Activated CD8-positive, alpha-beta T cell treated with anti-CD3 and anti-CD28 coated beads for 36 hours (primary cell): Measurements from ENCODE around the gene THRAP3. TPM values are rescaled to one million over a fixed set of nuclear protein-coding genes. Genes with fewer than 3 reads are reported as not detected.

ENCODE experiments used
- ATAC-seq: fragments of 200-7000 bp; cut with Tn5 transposase; one replicate; pipeline ENCODE4 v1.10.0; 2021; ENCODE audit warnings: mild to moderate bottlenecking, moderate library complexity
- CTCF ChIA-PET: fragments of 350-600 bp; sonication (Branson Sonifier 250); formaldehyde crosslinking; loops from one replicate; lab custom pipeline; 2021; ENCODE audit warnings: antibody characterized with exemption; lab: Charles Lee
- POLR2A ChIA-PET: fragments of 350-600 bp; sonication (Branson Sonifier 250); formaldehyde crosslinking; loops from one replicate; lab custom pipeline; 2021; ENCODE audit warnings: antibody characterized with exemption; lab: Charles Lee
- DNase-seq: peaks from one replicate; pipeline ENCODE4 v3.0.0-alpha.2; 2020
- H3K27ac Mint-ChIP-seq: one replicate; pipeline ENCODE4 v1.8.0; 2021; ENCODE audit warnings: mild to moderate bottlenecking, mixed read lengths
- H3K27me3 Mint-ChIP-seq: one replicate; pipeline ENCODE4 v1.8.0; 2021; ENCODE audit warnings: mixed read lengths
- H3K36me3 Mint-ChIP-seq: one replicate; pipeline ENCODE4 v1.8.0; 2021; ENCODE audit warnings: low read depth, mixed read lengths
- H3K4me1 Mint-ChIP-seq: one replicate; pipeline ENCODE4 v1.8.0; 2021; ENCODE audit warnings: low read depth, mixed read lengths
- H3K4me3 Mint-ChIP-seq: one replicate; pipeline ENCODE4 v1.8.0; 2021; ENCODE audit warnings: mild to moderate bottlenecking, moderate library complexity, mixed read lengths
- H3K9me3 Mint-ChIP-seq: one replicate; pipeline ENCODE4 v1.8.0; 2021; ENCODE audit warnings: mixed read lengths
- intact Hi-C: fragments of 100-400 bp; cut with micrococcal nuclease; formaldehyde crosslinking; loops from one replicate; pipeline ENCODE4 v1.10.0; 2022
- total RNA-seq, 2 experiments: library from RNA; stranded (reverse); gene quantifications; one replicate each; pipeline ENCODE4 v1.2.3, GENCODE V29; 2021
- TF ChIP-seq, protein P1 (sequence below): fragments of 200-600 bp; IDR thresholded peaks from one replicate; pipeline ENCODE4 v1.8.0; 2022; ENCODE audit warnings: antibody characterized with exemption, mild to moderate bottlenecking

THRAP3 gene
- total RNA-seq, 2 experiments from 2014 or later = 119 to 121 TPM

DNA sequence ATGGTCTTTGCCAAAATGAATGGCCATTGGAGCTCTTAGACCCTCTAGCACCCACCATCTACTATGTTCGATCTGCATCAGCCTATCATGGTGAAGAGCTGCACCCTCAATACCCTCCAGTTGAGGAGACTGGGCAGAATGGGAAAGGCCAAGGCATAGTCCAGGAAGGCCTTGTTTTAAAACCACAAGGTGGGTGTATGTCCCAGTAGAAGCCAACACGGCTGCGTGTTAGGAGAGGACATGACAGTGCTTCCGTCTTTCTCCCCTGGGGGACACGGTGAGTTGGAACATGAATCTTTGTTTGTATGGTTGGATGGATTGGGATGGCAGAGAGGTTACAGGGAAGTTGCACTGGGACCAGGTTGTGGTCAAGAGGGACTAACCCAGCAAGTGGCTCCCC lies 63.4 kb downstream of the THRAP3 start:
- Mint-ChIP-seq H3K27me3 (no peaks in the 10 kb centered on the region), H3K4me1 (peaks cover 21% of the 10 kb centered on the region), H3K36me3 (peaks cover 69% of the 10 kb centered on the region), H3K4me3 (no peak overlapping the region), H3K9me3 (no peaks in the 10 kb centered on the region), H3K27ac (peak overlapping the region; percentile 33)
- ATAC-seq = no peak
- no peak for DNase-seq
- POLR2A ChIA-PET = interaction anchor here (0.6 to 1.3 kb wide), 3 partner anchors 20 to 273 kb away, joined by 4 to 5 read pairs (median 5); partner anchors contain the start of gene TRAPPC3
- CTCF ChIA-PET = interaction anchor here (1.1 to 3.0 kb wide), 7 partner anchors 13 to 153 kb away, joined by 3 to 55 read pairs (median 9); partner anchors contain the start of genes SH3D21 and TRAPPC3
- intact Hi-C loops = loop anchor here (5.0 to 10.0 kb wide), 2 partner anchors 135 to 193 kb away; no protein-coding TSS in a partner anchor
- TF ChIP-seq, protein P1, sequence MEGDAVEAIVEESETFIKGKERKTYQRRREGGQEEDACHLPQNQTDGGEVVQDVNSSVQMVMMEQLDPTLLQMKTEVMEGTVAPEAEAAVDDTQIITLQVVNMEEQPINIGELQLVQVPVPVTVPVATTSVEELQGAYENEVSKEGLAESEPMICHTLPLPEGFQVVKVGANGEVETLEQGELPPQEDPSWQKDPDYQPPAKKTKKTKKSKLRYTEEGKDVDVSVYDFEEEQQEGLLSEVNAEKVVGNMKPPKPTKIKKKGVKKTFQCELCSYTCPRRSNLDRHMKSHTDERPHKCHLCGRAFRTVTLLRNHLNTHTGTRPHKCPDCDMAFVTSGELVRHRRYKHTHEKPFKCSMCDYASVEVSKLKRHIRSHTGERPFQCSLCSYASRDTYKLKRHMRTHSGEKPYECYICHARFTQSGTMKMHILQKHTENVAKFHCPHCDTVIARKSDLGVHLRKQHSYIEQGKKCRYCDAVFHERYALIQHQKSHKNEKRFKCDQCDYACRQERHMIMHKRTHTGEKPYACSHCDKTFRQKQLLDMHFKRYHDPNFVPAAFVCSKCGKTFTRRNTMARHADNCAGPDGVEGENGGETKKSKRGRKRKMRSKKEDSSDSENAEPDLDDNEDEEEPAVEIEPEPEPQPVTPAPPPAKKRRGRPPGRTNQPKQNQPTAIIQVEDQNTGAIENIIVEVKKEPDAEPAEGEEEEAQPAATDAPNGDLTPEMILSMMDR = no peak

DNA sequence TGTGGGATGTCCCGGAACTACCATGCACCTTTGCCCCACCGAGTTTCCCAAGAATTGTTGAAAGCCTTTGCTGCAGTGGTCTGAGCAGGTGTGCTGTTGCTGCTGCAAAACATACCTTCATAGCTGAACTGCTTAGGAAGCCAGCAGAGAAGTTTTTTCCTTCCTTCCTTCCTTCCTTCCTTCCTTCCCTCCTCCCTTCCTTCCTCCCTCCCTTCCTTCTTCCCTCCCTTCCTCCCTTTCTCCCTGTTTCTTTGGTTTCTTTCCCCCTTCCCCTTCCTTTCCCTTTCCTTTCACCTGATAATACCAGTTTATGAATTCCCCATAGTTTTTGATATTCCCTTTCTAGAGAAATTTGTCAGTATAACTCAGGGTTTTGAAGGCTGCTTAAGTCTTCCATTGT lies 71.1 kb downstream of the THRAP3 start:
- DNase-seq (no peak), ATAC-seq (no peak)
- peaks cover 58% of the 10 kb centered on the region for H3K36me3 Mint-ChIP-seq
- no peak overlapping the region for H3K4me3 Mint-ChIP-seq
- no peaks in the 10 kb centered on the region for H3K27me3 Mint-ChIP-seq
- intact Hi-C loops = no loop called here
- H3K27ac Mint-ChIP-seq = peak overlapping the region; percentile 10
- POLR2A ChIA-PET = no interaction called here
- TF ChIP-seq, protein P1 = no peak
- H3K4me1 Mint-ChIP-seq = peaks cover 13% of the 10 kb centered on the region
- CTCF ChIA-PET = interaction anchor here (1.1 to 1.3 kb wide), 3 partner anchors 14 to 146 kb away, joined by 3 to 4 read pairs (median 3); partner anchors contain the start of gene TRAPPC3
- H3K9me3 Mint-ChIP-seq = no peaks in the 10 kb centered on the region

DNA sequence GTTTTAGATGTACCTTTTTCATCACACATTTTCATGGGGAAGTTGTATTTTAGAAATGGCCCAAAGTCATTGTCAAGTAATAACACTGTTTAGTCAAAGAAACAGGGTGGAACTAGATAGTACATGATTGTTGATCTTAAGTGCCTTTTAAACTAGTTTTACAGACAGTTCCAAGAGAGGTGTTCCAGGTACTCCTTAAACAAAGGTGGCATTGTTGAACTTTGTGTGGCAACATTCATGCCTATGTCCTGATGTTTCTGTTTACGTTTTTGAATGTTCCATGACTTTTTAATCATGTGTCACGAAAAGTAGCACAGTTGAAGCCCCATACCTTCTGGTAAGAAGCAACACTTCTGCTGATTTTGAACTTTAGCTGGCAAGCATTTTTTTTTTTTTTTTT lies 72.8 kb downstream of the THRAP3 start:
- ChIA-PET POLR2A (no interaction called here), CTCF (interaction anchor here (0.7 to 1.4 kb wide), 4 partner anchors 11 to 69 kb away, joined by 3 to 8 read pairs (median 3); no protein-coding TSS in a partner anchor)
- H3K27me3 Mint-ChIP-seq = no peaks in the 10 kb centered on the region
- ATAC-seq = no peak
- H3K4me3 Mint-ChIP-seq = no peak overlapping the region
- H3K27ac Mint-ChIP-seq = no peak overlapping the region
- peaks cover 21% of the 10 kb centered on the region for H3K4me1 Mint-ChIP-seq
- DNase-seq = no peak
- H3K9me3 Mint-ChIP-seq = no peaks in the 10 kb centered on the region
- TF ChIP-seq, protein P1 = no peak
- intact Hi-C loops = no loop called here
- H3K36me3 Mint-ChIP-seq = peaks cover 56% of the 10 kb centered on the region

DNA sequence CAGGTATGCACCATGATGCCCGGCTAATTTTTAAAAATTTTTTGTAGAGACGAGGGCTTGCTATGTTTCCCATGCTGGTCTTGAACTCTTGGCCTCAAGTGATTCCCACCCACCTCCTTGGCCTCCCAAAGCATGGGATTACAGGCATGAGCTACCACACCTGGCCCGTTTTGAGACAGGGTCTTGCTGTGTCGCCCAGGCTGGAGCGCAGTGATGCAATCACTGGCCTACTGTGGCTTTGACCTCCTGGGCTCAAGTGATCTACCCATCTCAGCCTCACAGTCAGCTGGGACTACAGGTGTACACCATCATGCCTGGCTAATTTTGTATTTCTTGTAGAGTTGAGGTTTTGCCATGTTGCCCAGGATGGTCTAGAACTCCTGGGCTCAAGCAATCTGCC lies 74.4 kb downstream of the THRAP3 start:
- intact Hi-C loops = no loop called here
- Mint-ChIP-seq H3K27me3 (no peaks in the 10 kb centered on the region), H3K9me3 (no peaks in the 10 kb centered on the region), H3K4me1 (peaks cover 30% of the 10 kb centered on the region), H3K36me3 (peaks cover 55% of the 10 kb centered on the region), H3K27ac (peak overlapping the region; percentile 37), H3K4me3 (no peak overlapping the region)
- ChIA-PET POLR2A (interaction anchor here (0.7 to 1.0 kb wide), 3 partner anchors 8 to 89 kb away, joined by 3 to 4 read pairs (median 3); partner anchors contain the start of gene SH3D21), CTCF (interaction anchor here (1.3 to 3.3 kb wide), 4 partner anchors 12 to 149 kb away, joined by 3 to 24 read pairs (median 6); partner anchors contain the start of gene TRAPPC3)
- ATAC-seq (no peak), DNase-seq (no peak)
- TF ChIP-seq, protein P1 = no peak

DNA sequence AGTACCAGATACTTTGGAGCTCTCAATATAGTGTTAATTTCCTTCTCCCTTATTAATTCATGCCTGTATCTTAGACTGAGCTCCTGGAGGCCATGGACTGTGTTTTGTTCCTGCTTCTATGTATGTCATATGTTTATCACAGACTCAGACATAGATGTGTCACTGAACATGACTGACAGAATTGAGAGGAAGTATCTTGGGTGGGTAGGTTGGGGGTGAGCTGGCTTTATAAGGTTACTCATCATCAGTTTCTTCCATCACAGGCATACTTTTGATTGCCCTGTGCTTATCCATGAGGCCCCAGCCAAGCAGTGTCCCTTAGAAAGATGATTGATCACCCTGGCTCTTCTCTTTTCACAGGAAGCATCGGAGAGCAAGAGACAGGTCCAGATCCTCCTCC lies 76.3 kb downstream of the THRAP3 start:
- peak; percentile 40 for DNase-seq
- Mint-ChIP-seq H3K4me3 (no peak overlapping the region), H3K9me3 (no peaks in the 10 kb centered on the region), H3K36me3 (peaks cover 53% of the 10 kb centered on the region), H3K27ac (peak overlapping the region; percentile 89), H3K4me1 (peaks cover 46% of the 10 kb centered on the region), H3K27me3 (no peaks in the 10 kb centered on the region)
- ChIA-PET POLR2A (interaction anchor here (0.6 to 2.0 kb wide), 5 partner anchors 14 to 151 kb away, joined by 3 to 7 read pairs (median 3); partner anchors contain the start of gene TRAPPC3), CTCF (interaction anchor here (0.6 to 3.3 kb wide), 21 partner anchors 11 to 208 kb away, joined by 3 to 26 read pairs (median 4); partner anchors contain the start of genes EVA1B and TRAPPC3)
- peak; percentile 63 for ATAC-seq
- intact Hi-C loops = no loop called here
- TF ChIP-seq, protein P1 = no peak
